Smooth muscle cell (in vitro differentiated cells): ENCODE data around the gene CYP2J2. TPM values are rescaled to one million over a fixed set of nuclear protein-coding genes. Genes with fewer than 3 reads are reported as not detected.
"Not testable (repeated sequence)": the region's sequence is repeated elsewhere in the genome, so short reads cannot be mapped to it uniquely, and the experiment has no call there.

Source experiments
- DNase-seq: peaks from one replicate; lab custom pipeline; 2025; ENCODE audit not compliant: unreplicated experiment; lab: John Stamatoyannopoulos, UW
- H2AFZ ChIP-seq: fragments of 200-600 bp; sonication (generic); 2 replicates; pipeline ENCODE4 v1.6.0; 2016; ENCODE audit warnings: antibody characterized with exemption, low read depth, mild to moderate bottlenecking
- H3F3A ChIP-seq: fragments of 200-600 bp; sonication (generic); 2 replicates; pipeline ENCODE4 v1.6.0; 2017; ENCODE audit warnings: antibody characterized with exemption, low read depth
- H3K27ac ChIP-seq: fragments of 200-600 bp; sonication (generic); 2 replicates; pipeline ENCODE4 v1.5.1; 2016; ENCODE audit warnings: low read depth, mild to moderate bottlenecking
- H3K27me3 ChIP-seq: fragments of 200-600 bp; sonication (generic); 2 replicates; pipeline ENCODE4 v1.6.1; 2016; ENCODE audit warnings: low read depth, mild to moderate bottlenecking
- H3K36me3 ChIP-seq: fragments of 200-600 bp; sonication (generic); 2 replicates; pipeline ENCODE4 v1.5.1; 2016; ENCODE audit warnings: low read depth
- H3K4me1 ChIP-seq: fragments of 200-600 bp; sonication (generic); 2 replicates; pipeline ENCODE4 v1.5.1; 2016; ENCODE audit warnings: low read depth
- H3K4me2 ChIP-seq: fragments of 200-600 bp; sonication (generic); 2 replicates; pipeline ENCODE4 v1.6.0; 2016; ENCODE audit warnings: mild to moderate bottlenecking
- H3K4me3 ChIP-seq: fragments of 200-600 bp; sonication (generic); 2 replicates; pipeline ENCODE4 v1.5.1; 2016; ENCODE audit warnings: mild to moderate bottlenecking
- H3K79me2 ChIP-seq: fragments of 200-600 bp; sonication (generic); 2 replicates; pipeline ENCODE4 v1.6.0; 2016; ENCODE audit warnings: low read depth, mild to moderate bottlenecking
- H3K9ac ChIP-seq: fragments of 200-600 bp; sonication (generic); 2 replicates; pipeline ENCODE4 v1.6.0; 2016; ENCODE audit warnings: low read depth
- H3K9me3 ChIP-seq: fragments of 200-600 bp; sonication (generic); replicated peaks from 2 replicates; pipeline ENCODE4 v1.5.1; 2016; ENCODE audit warnings: low read depth
- H4K20me1 ChIP-seq: fragments of 200-600 bp; sonication (generic); 2 replicates; pipeline ENCODE4 v1.6.0; 2016; ENCODE audit warnings: low read depth
- WGBS: methylation state at CpG from one replicate; pipeline ENCODE4 v1.1.7; 2016; ENCODE audit warnings: low lambda C conversion rate; 5-methylcytosine and 5-hydroxymethylcytosine counted together
- polyA plus RNA-seq: library from polyadenylated mRNA; unstranded; fragments of >200 nt; fragmentation: Nextera tagmentation; extraction: Ambion mirVana; gene quantifications from 2 replicates; pipeline ENCODE4 v1.2.1, GENCODE V29; 2016
- total RNA-seq: library from RNA; depleted of rRNA; stranded (reverse); fragments of >200 nt; gene quantifications from 2 replicates; pipeline ENCODE4 v1.2.3, GENCODE V29; 2014
- TF ChIP-seq, protein P1 (sequence below): fragments of 200-600 bp; sonication (generic); IDR thresholded peaks from 2 replicates; pipeline ENCODE4 v1.5.1; 2017; ENCODE audit warnings: borderline replicate concordance, mild to moderate bottlenecking, antibody characterized with exemption; ENCODE audit not compliant: insufficient read depth, poor library complexity, severe bottlenecking

Gene CYP2J2
- total and polyA plus RNA-seq, 2 experiments from 2014 or later, result 1.7 to 2.5 TPM

DNA sequence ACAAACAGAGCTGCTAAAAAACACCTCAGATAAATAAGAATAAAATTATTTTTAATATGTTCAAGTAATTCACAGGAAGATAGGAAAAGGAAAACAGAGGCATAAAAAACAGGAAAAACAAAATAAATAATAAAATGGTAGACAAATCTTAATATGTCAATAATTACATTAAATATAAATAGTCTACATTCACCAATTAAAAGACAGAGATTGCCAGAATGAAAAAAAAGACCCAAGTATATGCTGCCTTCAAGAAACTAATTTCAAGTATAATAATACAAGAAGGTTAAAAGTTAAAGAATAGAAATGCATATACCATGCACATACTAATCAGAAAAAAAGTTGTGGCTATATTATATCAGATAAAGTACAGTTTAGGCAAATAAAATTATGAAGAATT, 1.9 kb downstream of the CYP2J2 start:
- Histone ChIP-seq H3F3A (no peaks in the 10 kb centered on the region), H2AFZ (no peak overlapping the region), H3K4me3 (no peak overlapping the region), H4K20me1 (no peaks in the 10 kb centered on the region), H3K9me3 (peaks cover 5% of the 10 kb centered on the region), H3K27ac (no peak overlapping the region), H3K36me3 (no peaks in the 10 kb centered on the region), H3K4me1 (peaks cover 10% of the 10 kb centered on the region), H3K4me2 (no peak overlapping the region), H3K9ac (no peak overlapping the region), H3K27me3 (peaks cover 22% of the 10 kb centered on the region), H3K79me2 (no peaks in the 10 kb centered on the region)
- TF ChIP-seq, protein P1, sequence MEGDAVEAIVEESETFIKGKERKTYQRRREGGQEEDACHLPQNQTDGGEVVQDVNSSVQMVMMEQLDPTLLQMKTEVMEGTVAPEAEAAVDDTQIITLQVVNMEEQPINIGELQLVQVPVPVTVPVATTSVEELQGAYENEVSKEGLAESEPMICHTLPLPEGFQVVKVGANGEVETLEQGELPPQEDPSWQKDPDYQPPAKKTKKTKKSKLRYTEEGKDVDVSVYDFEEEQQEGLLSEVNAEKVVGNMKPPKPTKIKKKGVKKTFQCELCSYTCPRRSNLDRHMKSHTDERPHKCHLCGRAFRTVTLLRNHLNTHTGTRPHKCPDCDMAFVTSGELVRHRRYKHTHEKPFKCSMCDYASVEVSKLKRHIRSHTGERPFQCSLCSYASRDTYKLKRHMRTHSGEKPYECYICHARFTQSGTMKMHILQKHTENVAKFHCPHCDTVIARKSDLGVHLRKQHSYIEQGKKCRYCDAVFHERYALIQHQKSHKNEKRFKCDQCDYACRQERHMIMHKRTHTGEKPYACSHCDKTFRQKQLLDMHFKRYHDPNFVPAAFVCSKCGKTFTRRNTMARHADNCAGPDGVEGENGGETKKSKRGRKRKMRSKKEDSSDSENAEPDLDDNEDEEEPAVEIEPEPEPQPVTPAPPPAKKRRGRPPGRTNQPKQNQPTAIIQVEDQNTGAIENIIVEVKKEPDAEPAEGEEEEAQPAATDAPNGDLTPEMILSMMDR, result no peak
- DNase-seq, result no peak

DNA sequence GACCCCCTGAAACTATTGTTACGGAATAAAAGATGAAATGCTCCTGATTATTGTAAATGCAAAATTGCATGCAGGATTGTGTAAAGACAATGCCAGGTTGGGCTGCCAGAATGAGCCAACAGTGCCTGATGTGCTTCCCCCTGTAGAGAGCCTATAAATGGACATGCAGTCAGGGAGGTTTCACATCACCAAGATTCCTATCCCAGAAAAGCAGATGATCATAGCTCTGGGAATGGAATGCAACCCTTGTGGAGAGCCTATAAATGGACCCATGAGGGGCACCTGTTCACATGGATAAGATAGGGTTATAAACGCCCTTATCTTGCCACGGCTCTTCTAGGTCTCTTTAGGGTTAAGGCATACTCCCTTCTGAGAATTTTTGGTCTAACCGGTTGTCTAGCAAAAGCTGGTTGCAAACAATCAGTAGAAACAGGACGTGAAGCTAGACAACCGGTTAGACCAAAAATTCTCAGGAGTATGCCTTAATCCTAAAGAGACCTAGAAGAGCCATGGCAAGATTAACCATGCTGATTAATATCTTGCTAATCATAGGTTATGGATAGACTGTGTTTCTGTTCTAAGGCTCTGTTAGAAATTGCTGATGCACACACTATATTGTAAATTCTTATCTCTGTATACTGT, 5.2 kb downstream of the CYP2J2 start:
- H3K27ac ChIP-seq, H2AFZ ChIP-seq, H3K4me1 ChIP-seq, H4K20me1 ChIP-seq, H3K4me2 ChIP-seq, H3K4me3 ChIP-seq, H3K9me3 ChIP-seq, H3K36me3 ChIP-seq, H3F3A ChIP-seq, H3K79me2 ChIP-seq, H3K9ac ChIP-seq, DNase-seq, H3K27me3 ChIP-seq: not testable (repeated sequence)
- WGBS, result 79% methylated on average over 6 of the region's 6 CpGs

- no peaks in the 10 kb centered on the region for H3K4me1 ChIP-seq
- no peak for DNase-seq
- 64% methylated on average over 2 of the region's 2 CpGs for WGBS
These were observed 6.8 kb downstream of the CYP2J2 start for GRCh38 chr1:59919746-59920145.

GRCh38 chr1:59917785-59918180, 8.8 kb downstream of the CYP2J2 start:
- Histone ChIP-seq H3K27me3 (no peaks in the 10 kb centered on the region), H3K79me2 (no peaks in the 10 kb centered on the region), H3K36me3 (no peaks in the 10 kb centered on the region), H3K4me1 (no peaks in the 10 kb centered on the region), H3K4me3 (no peak overlapping the region), H3K9me3 (no peaks in the 10 kb centered on the region), H3K9ac (no peak overlapping the region), H3K4me2 (no peak overlapping the region), H3F3A (no peaks in the 10 kb centered on the region), H3K27ac (no peak overlapping the region), H2AFZ (no peak overlapping the region), H4K20me1 (no peaks in the 10 kb centered on the region)
- TF ChIP-seq, protein P1, result no peak
- no peak for DNase-seq
- WGBS, result 95% methylated on average over 2 of the region's 2 CpGs

More at GRCh38 chr1:59919746-59920145, 6.8 kb downstream of the CYP2J2 start:
- TF ChIP-seq, protein P1, result no peak
- Histone ChIP-seq H3K9me3 (peaks cover 2% of the 10 kb centered on the region), H3K4me2 (no peak overlapping the region), H3K79me2 (no peaks in the 10 kb centered on the region), H3K27ac (no peak overlapping the region), H3K36me3 (no peaks in the 10 kb centered on the region), H3F3A (no peaks in the 10 kb centered on the region), H3K27me3 (no peaks in the 10 kb centered on the region), H3K4me3 (no peak overlapping the region), H2AFZ (no peak overlapping the region), H3K9ac (no peak overlapping the region), H4K20me1 (no peaks in the 10 kb centered on the region)
